SK-N-MC (cell line): Measurements from ENCODE around the gene AUTS2.

Experiments
- DNase-seq: peaks from one replicate; pipeline ENCODE4 v3.0.0-alpha.2; 2011; ENCODE audit warnings: low read depth, low spot score
- H3K27ac ChIP-seq: fragments of 200-600 bp; sonication (generic); 2 replicates; pipeline ENCODE4 v1.5.1; 2016; ENCODE audit warnings: mixed run types
- H3K36me3 ChIP-seq: fragments of 200-600 bp; sonication (generic); 2 replicates; pipeline ENCODE4 v1.6.1; 2017; ENCODE audit warnings: antibody characterized with exemption, low read length, mixed read lengths; ENCODE audit not compliant: insufficient read depth
- H3K4me3 ChIP-seq: fragments of 200-600 bp; sonication (generic); 2 replicates; pipeline ENCODE4 v1.5.1; 2016
- H3K9ac ChIP-seq: fragments of 200-600 bp; sonication (generic); 2 replicates; pipeline ENCODE4 v1.8.0; 2017; ENCODE audit warnings: mixed run types, mixed read lengths; ENCODE audit not compliant: insufficient read length
- H3K9me3 ChIP-seq: fragments of 200-600 bp; sonication (generic); 2 replicates; pipeline ENCODE4 v1.6.1; 2017; ENCODE audit warnings: low read depth, mild to moderate bottlenecking, antibody characterized with exemption, low read length, moderate library complexity, mixed read lengths
- EZH2 ChIP-seq: fragments of 200-600 bp; sonication (generic); IDR thresholded peaks from one replicate; pipeline ENCODE4 v1.6.1; 2017; ENCODE audit warnings: antibody characterized with exemption
- FOXP2 ChIP-seq: optimal IDR thresholded peaks from 2 replicates; pipeline ENCODE3; 2011; ENCODE audit warnings: mild to moderate bottlenecking, moderate library complexity; ENCODE audit not compliant: insufficient read depth; ENCODE audit errors: extremely low read length, control extremely low read depth
- POLR2AphosphoS5 ChIP-seq: IDR thresholded peaks from 2 replicates; pipeline ENCODE4 v1.6.1; 2012; ENCODE audit warnings: mild to moderate bottlenecking, low read depth, low read length, borderline replicate concordance

Gene AUTS2

DNA sequence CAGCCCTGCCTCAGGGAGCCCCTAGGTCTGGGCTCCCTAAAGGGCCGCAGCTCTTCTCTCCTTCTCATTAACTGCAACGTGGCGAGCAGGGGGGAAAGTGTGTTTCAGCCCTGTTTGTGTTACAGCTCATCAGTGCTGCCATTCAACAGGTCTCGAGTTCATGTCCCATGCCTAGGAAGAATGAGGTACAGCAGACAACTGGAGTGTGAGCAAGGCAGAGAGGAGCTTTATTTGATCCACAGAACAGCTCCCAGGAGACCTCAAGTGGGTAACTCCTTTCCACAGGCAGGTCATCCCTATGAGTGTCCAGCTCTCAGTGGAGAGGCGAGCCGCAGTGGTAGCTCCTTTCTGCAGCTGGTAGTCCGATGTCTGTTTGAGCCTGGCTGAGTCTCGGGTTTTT, 313.1 kb downstream of the AUTS2 start:
- no peaks in the 10 kb centered on the region for H3K36me3 ChIP-seq
- H3K9me3 ChIP-seq: no peaks in the 10 kb centered on the region
- no peak overlapping the region for H3K27ac ChIP-seq
- H3K9ac ChIP-seq: no peak overlapping the region
- DNase-seq: no peak
- no peak overlapping the region for H3K4me3 ChIP-seq
- TF ChIP-seq FOXP2 (no peak), POLR2AphosphoS5 (no peak), EZH2 (no peak)

- H3K4me3 ChIP-seq: no peak overlapping the region
- H3K9me3 ChIP-seq: no peaks in the 10 kb centered on the region
- no peaks in the 10 kb centered on the region for H3K36me3 ChIP-seq
- TF ChIP-seq FOXP2: no peak
- no peak for TF ChIP-seq EZH2
- no peak for TF ChIP-seq POLR2AphosphoS5
- DNase-seq: no peak
- no peak overlapping the region for H3K9ac ChIP-seq
- H3K27ac ChIP-seq: no peak overlapping the region
Observed at GRCh38 chr7:69912141-69912540, 313.9 kb downstream of the AUTS2 start.

DNA sequence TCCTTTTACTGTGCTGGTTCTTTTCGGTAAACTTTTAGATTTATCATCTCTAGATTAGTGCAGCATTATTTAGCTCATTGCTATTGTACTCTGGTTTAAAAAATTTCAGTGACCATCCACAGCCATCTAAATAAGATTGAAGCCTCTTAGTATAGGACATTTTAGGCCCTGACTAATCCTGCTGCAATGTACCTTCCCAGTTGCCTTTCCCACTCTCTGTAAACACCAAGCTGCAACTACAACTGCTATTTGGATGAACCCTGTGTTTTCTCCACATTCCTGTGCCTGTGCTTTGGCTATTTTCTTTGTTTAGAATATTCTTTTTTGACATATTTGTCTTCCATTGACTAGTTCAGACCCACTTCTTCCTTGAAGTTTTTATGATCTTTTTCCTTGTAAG, 314.6 kb downstream of the AUTS2 start:
- H3K9me3 ChIP-seq: no peaks in the 10 kb centered on the region
- H3K4me3 ChIP-seq: no peak overlapping the region
- no peak overlapping the region for H3K9ac ChIP-seq
- H3K27ac ChIP-seq: no peak overlapping the region
- H3K36me3 ChIP-seq: no peaks in the 10 kb centered on the region
- TF ChIP-seq EZH2 (no peak), POLR2AphosphoS5 (no peak), FOXP2 (no peak)
- DNase-seq: no peak

DNA sequence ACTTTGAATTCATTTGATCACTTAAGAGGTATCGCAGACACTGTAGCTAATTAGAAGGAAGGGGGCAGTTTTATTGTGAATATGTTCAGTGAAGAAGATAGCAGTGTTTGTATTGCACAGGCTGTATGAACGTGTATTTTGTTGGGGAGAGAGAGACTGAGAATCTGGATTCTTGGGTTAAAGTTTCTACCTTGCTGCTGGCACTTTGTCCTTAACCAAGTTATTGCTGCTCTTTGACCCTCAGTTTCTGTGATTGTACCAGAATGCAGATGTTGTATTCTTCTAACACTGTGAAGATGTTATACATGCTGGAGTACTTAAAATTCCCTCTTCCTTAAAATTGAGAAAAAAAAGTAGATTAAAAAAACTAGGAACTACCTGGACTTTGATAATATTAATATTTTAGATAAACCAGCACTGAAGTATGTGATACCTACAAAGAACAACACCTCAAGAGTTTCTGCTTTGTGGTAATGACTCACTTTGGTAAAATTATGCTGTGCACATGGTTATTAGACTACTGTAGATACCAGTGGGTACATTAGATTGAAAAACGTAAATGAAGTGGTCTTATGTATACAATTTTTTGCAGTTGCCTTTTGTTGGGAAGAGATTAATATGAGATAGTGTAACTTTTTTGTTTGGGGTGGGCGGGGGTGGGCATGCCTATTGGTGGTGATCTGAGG, 321.3 kb downstream of the AUTS2 start:
- Histone ChIP-seq H3K27ac (no peak overlapping the region), H3K4me3 (no peak overlapping the region), H3K9ac (no peak overlapping the region), H3K36me3 (no peaks in the 10 kb centered on the region), H3K9me3 (no peaks in the 10 kb centered on the region)
- DNase-seq: no peak
- TF ChIP-seq EZH2 (no peak), FOXP2 (no peak), POLR2AphosphoS5 (no peak)

DNA sequence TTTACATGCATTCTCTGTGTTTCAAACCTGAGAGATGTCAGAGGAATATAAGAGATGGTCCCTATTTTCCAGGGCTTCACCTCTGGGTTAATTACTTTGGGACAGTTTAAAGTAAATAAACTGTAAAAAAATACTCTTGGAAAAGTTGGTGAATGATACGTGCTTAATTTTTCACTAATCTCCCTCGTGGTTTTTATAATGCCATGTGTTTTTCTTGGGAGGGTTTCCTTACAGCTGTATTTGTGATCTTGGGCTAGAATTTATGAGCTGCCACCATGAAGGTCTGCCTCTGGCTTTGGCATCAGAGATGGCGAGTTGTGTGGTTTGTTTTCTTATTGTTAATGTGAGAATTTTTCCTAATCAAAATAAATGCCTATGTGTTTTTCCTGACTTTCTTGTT, 322.5 kb downstream of the AUTS2 start:
- Histone ChIP-seq H3K27ac (no peak overlapping the region), H3K36me3 (no peaks in the 10 kb centered on the region), H3K9me3 (no peaks in the 10 kb centered on the region), H3K4me3 (no peak overlapping the region), H3K9ac (no peak overlapping the region)
- TF ChIP-seq POLR2AphosphoS5 (no peak), FOXP2 (no peak), EZH2 (no peak)
- DNase-seq: no peak

DNA sequence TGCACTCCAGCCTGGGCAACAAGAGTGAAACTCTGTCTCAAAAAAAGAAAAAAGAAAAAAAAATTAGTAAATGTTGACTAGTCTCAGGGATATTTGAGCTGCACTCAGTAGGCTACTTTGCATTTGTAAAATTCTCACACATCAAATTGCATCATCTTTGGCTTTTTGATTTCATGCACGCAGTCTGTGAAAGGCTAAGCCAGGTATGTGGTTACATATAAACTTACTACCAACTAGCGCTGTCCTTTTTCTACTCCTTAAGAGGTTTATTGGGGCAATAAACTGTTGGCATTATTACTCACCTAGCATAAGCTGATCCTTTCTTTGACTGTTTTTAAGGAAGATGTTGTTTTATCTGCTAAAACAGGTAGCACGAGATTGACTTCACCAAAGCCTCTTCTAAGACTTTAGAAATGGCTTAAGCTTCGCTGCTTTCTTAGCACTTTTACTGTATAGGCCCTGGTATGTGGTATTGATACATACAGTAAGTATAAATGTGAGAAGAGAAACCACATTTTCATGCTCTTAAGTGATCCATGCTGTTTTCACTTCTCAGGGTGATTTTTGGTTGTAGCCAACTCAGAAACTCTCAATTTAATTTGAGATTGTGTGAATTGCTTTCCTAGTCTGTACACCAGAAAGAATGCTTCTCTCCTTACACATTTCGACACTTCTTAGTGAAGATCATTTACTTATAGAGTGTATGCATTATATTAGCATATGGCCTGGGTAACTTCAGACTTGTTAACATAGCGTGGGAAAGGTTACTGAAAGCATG, 323.9 kb downstream of the AUTS2 start:
- TF ChIP-seq FOXP2 (no peak), POLR2AphosphoS5 (no peak), EZH2 (no peak)
- Histone ChIP-seq H3K36me3 (no peaks in the 10 kb centered on the region), H3K27ac (no peak overlapping the region), H3K9ac (no peak overlapping the region), H3K9me3 (no peaks in the 10 kb centered on the region), H3K4me3 (no peak overlapping the region)
- DNase-seq: no peak

DNA sequence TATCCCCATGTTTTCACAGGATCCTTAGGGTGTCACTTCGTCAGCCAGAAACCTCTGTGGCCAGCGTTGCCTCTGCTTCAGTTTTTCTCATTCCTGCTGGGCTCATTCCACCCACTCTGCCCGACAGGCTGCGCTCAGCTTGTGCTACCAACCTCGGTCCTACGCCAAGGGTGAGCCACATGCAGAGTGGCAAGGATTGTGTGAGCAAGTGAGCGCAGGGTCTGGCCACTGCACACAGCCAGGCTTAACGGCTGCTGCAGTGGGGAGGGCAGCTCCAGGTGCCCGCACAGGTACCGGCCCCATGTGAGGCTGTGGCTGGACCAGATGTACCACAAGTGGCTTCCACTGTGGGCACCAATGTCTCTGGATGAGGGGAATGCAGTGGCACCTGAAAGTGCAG, 329.2 kb downstream of the AUTS2 start:
- no peak for DNase-seq
- Histone ChIP-seq H3K9me3 (no peaks in the 10 kb centered on the region), H3K4me3 (no peak overlapping the region), H3K36me3 (no peaks in the 10 kb centered on the region), H3K9ac (no peak overlapping the region), H3K27ac (no peak overlapping the region)
- TF ChIP-seq EZH2: no peak
- no peak for TF ChIP-seq FOXP2
- no peak for TF ChIP-seq POLR2AphosphoS5

GRCh38 chr7:69928621-69929020, 330.3 kb downstream of the AUTS2 start:
- Histone ChIP-seq H3K27ac (no peak overlapping the region), H3K4me3 (no peak overlapping the region), H3K36me3 (no peaks in the 10 kb centered on the region), H3K9me3 (no peaks in the 10 kb centered on the region), H3K9ac (no peak overlapping the region)
- TF ChIP-seq FOXP2 (no peak), POLR2AphosphoS5 (no peak), EZH2 (no peak)
- no peak for DNase-seq
